ENCODE data around the gene COBL.

The COBL gene

GRCh38 chr7:51102828-51103227 lies 213.8 kb downstream of the COBL start:
- no peak for TF ChIP-seq CTCF (IDR thresholded peaks at IDR 0.05; ENCODE audit: low read depth, low read length)
- in situ Hi-C loops (cut with HindIII; ENCODE audit: low sequenced_read_pairs) = no loop called here
- DNase-seq (ENCODE audit: low read depth, low spot score) = peak; percentile 37
- H3K4me3 ChIP-seq (ENCODE audit: low read depth, low read length) = no peak overlapping the region

- DNase-seq (ENCODE audit: low read depth, low spot score) = no peak
- no peak overlapping the region for H3K4me3 ChIP-seq (ENCODE audit: low read depth, low read length)
- in situ Hi-C loops (cut with HindIII; ENCODE audit: low sequenced_read_pairs) = no loop called here
- no peak for TF ChIP-seq CTCF (IDR thresholded peaks at IDR 0.05; ENCODE audit: low read depth, low read length)
Observed at GRCh38 chr7:51101111-51101757, 215.4 kb downstream of the COBL start.

- H3K4me3 ChIP-seq (ENCODE audit: low read depth, low read length) = no peak overlapping the region
- TF ChIP-seq CTCF (IDR thresholded peaks at IDR 0.05; ENCODE audit: low read depth, low read length) = no peak
- no peak for DNase-seq (ENCODE audit: low read depth, low spot score)
- in situ Hi-C loops (cut with HindIII; ENCODE audit: low sequenced_read_pairs) = no loop called here
Observed at GRCh38 chr7:51090411-51090810, 226.2 kb downstream of the COBL start.

GRCh38 chr7:51085034-51085692 lies 231.4 kb downstream of the COBL start:
- H3K4me3 ChIP-seq (ENCODE audit: low read depth, low read length) = no peak overlapping the region
- no peak for DNase-seq (ENCODE audit: low read depth, low spot score)
- no peak for TF ChIP-seq CTCF (IDR thresholded peaks at IDR 0.05; ENCODE audit: low read depth, low read length)
- in situ Hi-C loops (cut with HindIII; ENCODE audit: low sequenced_read_pairs) = no loop called here

- in situ Hi-C loops (cut with HindIII; ENCODE audit: low sequenced_read_pairs) = no loop called here
- TF ChIP-seq CTCF (IDR thresholded peaks at IDR 0.05; ENCODE audit: low read depth, low read length) = no peak
- H3K4me3 ChIP-seq (ENCODE audit: low read depth, low read length) = no peak overlapping the region
- no peak for DNase-seq (ENCODE audit: low read depth, low spot score)
Observed at GRCh38 chr7:51084121-51084520, 232.5 kb downstream of the COBL start.

GRCh38 chr7:51082940-51083533 lies 233.6 kb downstream of the COBL start:
- no peak for DNase-seq (ENCODE audit: low read depth, low spot score)
- no peak for TF ChIP-seq CTCF (IDR thresholded peaks at IDR 0.05; ENCODE audit: low read depth, low read length)
- no peak overlapping the region for H3K4me3 ChIP-seq (ENCODE audit: low read depth, low read length)
- in situ Hi-C loops (cut with HindIII; ENCODE audit: low sequenced_read_pairs) = no loop called here
